ENCODE results near the gene ECE2. TPM values are rescaled to one million over a fixed set of nuclear protein-coding genes. Genes with fewer than 3 reads are reported as not detected.
A peak's percentile ranks its signal among the peaks of the same experiment; 100 is the strongest.

The ECE2 gene
- total and polyA plus RNA-seq, 8 donors: not detected

DNA sequence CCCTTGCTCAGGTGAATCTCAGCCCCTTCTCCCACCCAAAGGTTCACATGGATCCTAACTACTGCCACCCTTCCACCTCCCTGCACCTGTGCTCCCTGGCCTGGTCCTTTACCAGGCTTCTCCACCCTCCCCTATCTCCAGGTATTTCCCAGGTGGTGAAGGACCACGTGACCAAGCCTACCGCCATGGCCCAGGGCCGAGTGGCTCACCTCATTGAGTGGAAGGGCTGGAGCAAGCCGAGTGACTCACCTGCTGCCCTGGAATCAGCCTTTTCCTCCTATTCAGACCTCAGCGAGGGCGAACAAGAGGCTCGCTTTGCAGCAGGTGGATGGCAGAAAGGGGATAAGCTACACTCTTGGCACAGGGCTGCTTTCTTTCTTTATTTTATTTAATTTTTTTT lies 66.1 kb downstream of the ECE2 start:
- no peaks in the 10 kb centered on the region for H3K9me3 ChIP-seq
- H3K4me3 ChIP-seq: no peak overlapping the region
- intact Hi-C loops (cut with DNase I): no loop called here
- no peaks in the 10 kb centered on the region for H3K27me3 ChIP-seq
- peaks cover 10 to 45% of the 10 kb centered on the region in 2 donors for H3K4me1 ChIP-seq
- ATAC-seq (peak; percentile 82), DNase-seq (peak in 2 of 4 donors; percentile 84 to 89)
- TF ChIP-seq, protein P1, sequence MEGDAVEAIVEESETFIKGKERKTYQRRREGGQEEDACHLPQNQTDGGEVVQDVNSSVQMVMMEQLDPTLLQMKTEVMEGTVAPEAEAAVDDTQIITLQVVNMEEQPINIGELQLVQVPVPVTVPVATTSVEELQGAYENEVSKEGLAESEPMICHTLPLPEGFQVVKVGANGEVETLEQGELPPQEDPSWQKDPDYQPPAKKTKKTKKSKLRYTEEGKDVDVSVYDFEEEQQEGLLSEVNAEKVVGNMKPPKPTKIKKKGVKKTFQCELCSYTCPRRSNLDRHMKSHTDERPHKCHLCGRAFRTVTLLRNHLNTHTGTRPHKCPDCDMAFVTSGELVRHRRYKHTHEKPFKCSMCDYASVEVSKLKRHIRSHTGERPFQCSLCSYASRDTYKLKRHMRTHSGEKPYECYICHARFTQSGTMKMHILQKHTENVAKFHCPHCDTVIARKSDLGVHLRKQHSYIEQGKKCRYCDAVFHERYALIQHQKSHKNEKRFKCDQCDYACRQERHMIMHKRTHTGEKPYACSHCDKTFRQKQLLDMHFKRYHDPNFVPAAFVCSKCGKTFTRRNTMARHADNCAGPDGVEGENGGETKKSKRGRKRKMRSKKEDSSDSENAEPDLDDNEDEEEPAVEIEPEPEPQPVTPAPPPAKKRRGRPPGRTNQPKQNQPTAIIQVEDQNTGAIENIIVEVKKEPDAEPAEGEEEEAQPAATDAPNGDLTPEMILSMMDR (IDR thresholded peaks at IDR 0.05): no peak
- H3K36me3 ChIP-seq: peaks cover 0 to 39% of the 10 kb centered on the region in 2 donors
- no peak overlapping the region for H3K27ac ChIP-seq

Small RNA genes lying within 50 kb of the gene (microRNA-seq; reads per million reads assigned to microRNA genes)
- gene MIR1224: 0.17 to 0.41 reads per million in 2 donors

Other genes starting within 250 kb of the ECE2 start
- gene HTR3D, start 244.3 kb upstream of the ECE2 start, total RNA-seq: not detected
- not detected for gene HTR3D, start 244.3 kb upstream of the ECE2 start, polyA plus RNA-seq (ENCODE audit: insufficient read length in 6 of 6)
- gene HTR3C, start 223.0 kb upstream of the ECE2 start, total RNA-seq: under 1 TPM in 1 of 2 donors, not detected in 1; 0.16 TPM
- gene HTR3C, start 223.0 kb upstream of the ECE2 start, polyA plus RNA-seq (ENCODE audit: insufficient read length in 6 of 6): under 1 TPM in 3 of 6 donors, not detected in 3; 0.10 to 0.15 (median 0.14) TPM
- not detected for gene HTR3E, start 179.0 kb upstream of the ECE2 start, total RNA-seq
- not detected for gene HTR3E, start 179.0 kb upstream of the ECE2 start, polyA plus RNA-seq (ENCODE audit: insufficient read length in 6 of 6)
- gene EIF2B5, start 140.7 kb upstream of the ECE2 start, total RNA-seq: 10 to 100 TPM; 32.2 to 44.5 TPM
- 10 to 100 TPM; 50.3 to 66.3 (median 59.9) TPM for gene EIF2B5, start 140.7 kb upstream of the ECE2 start, polyA plus RNA-seq (ENCODE audit: insufficient read length in 6 of 6)
- 10 to 100 TPM; 62.5 to 72.6 TPM for gene DVL3, start 120.6 kb upstream of the ECE2 start, total RNA-seq
- 100 to 1,000 TPM in 2 of 6 donors, 10 to 100 TPM in 4; 82.8 to 106 (median 98.1) TPM for gene DVL3, start 120.6 kb upstream of the ECE2 start, polyA plus RNA-seq (ENCODE audit: insufficient read length in 6 of 6)
- gene AP2M1, start 101.2 kb upstream of the ECE2 start, total RNA-seq: 100 to 1,000 TPM; 296 to 347 TPM
- gene AP2M1, start 101.2 kb upstream of the ECE2 start, polyA plus RNA-seq (ENCODE audit: insufficient read length in 6 of 6): 100 to 1,000 TPM; 327 to 405 (median 351) TPM
- 10 to 100 TPM; 63.3 to 69.9 TPM for gene ABCF3, start 89.8 kb upstream of the ECE2 start, total RNA-seq
- 10 to 100 TPM; 57.6 to 75.2 (median 67.8) TPM for gene ABCF3, start 89.8 kb upstream of the ECE2 start, polyA plus RNA-seq (ENCODE audit: insufficient read length in 6 of 6)
- gene VWA5B2, start 46.4 kb upstream of the ECE2 start, total RNA-seq: under 1 TPM in 1 of 2 donors, not detected in 1; 0.31 TPM
- 1 to 10 TPM in 5 of 6 donors, under 1 TPM in 1; 0.85 to 2.4 (median 1.4) TPM for gene VWA5B2, start 46.4 kb upstream of the ECE2 start, polyA plus RNA-seq (ENCODE audit: insufficient read length in 6 of 6)
- 10 to 100 TPM; 35.3 to 57.2 TPM for gene ALG3, start 27.1 kb upstream of the ECE2 start, total RNA-seq
- gene ALG3, start 27.1 kb upstream of the ECE2 start, polyA plus RNA-seq (ENCODE audit: insufficient read length in 6 of 6): 10 to 100 TPM; 24.7 to 32.9 (median 29.4) TPM
- gene EEF1AKMT4, start 26.4 kb upstream of the ECE2 start, total RNA-seq: 1 to 10 TPM; 4.6 to 6.5 TPM
- 1 to 10 TPM; 1.8 to 3.2 (median 2.4) TPM for gene EEF1AKMT4, start 26.4 kb upstream of the ECE2 start, polyA plus RNA-seq (ENCODE audit: insufficient read length in 6 of 6)
- gene CAMK2N2, start 14.5 kb upstream of the ECE2 start, total RNA-seq: 1 to 10 TPM in 1 of 2 donors, under 1 TPM in 1; 0.34 to 1.0 TPM
- under 1 TPM in 5 of 6 donors, not detected in 1; 0.10 to 0.50 (median 0.21) TPM for gene CAMK2N2, start 14.5 kb upstream of the ECE2 start, polyA plus RNA-seq (ENCODE audit: insufficient read length in 6 of 6)
- gene PSMD2, start 23.2 kb downstream of the ECE2 start, total RNA-seq: 100 to 1,000 TPM; 195 to 263 TPM
- gene PSMD2, start 23.2 kb downstream of the ECE2 start, polyA plus RNA-seq (ENCODE audit: insufficient read length in 6 of 6): 100 to 1,000 TPM; 182 to 225 (median 213) TPM
- 100 to 1,000 TPM; 336 to 406 TPM for gene EIF4G1, start 38.6 kb downstream of the ECE2 start, total RNA-seq
- gene EIF4G1, start 38.6 kb downstream of the ECE2 start, polyA plus RNA-seq (ENCODE audit: insufficient read length in 6 of 6): 100 to 1,000 TPM; 158 to 280 (median 193) TPM
- gene FAM131A, start 61.6 kb downstream of the ECE2 start, total RNA-seq: 10 to 100 TPM; 14.7 to 19.2 TPM
- gene FAM131A, start 61.6 kb downstream of the ECE2 start, polyA plus RNA-seq (ENCODE audit: insufficient read length in 6 of 6): 10 to 100 TPM; 12.4 to 19.3 (median 14.8) TPM
- 1 to 10 TPM; 4.4 to 5.6 TPM for gene CLCN2, start 85.6 kb downstream of the ECE2 start, total RNA-seq
- 10 to 100 TPM in 4 of 6 donors, 1 to 10 TPM in 2; 8.9 to 12.0 (median 11.0) TPM for gene CLCN2, start 85.6 kb downstream of the ECE2 start, polyA plus RNA-seq (ENCODE audit: insufficient read length in 6 of 6)
- 10 to 100 TPM; 54.7 to 71.3 TPM for gene POLR2H, start 85.7 kb downstream of the ECE2 start, total RNA-seq
- gene POLR2H, start 85.7 kb downstream of the ECE2 start, polyA plus RNA-seq (ENCODE audit: insufficient read length in 6 of 6): 10 to 100 TPM; 77.8 to 98.6 (median 89.8) TPM
- under 1 TPM; 0.23 to 0.65 TPM for gene THPO, start 102.2 kb downstream of the ECE2 start, total RNA-seq
- 1 to 10 TPM; 1.4 to 2.3 (median 2.0) TPM for gene THPO, start 102.2 kb downstream of the ECE2 start, polyA plus RNA-seq (ENCODE audit: insufficient read length in 6 of 6)
- 1 to 10 TPM; 5.6 to 8.6 TPM for gene CHRD, start 104.0 kb downstream of the ECE2 start, total RNA-seq
- 10 to 100 TPM; 11.9 to 19.0 (median 13.9) TPM for gene CHRD, start 104.0 kb downstream of the ECE2 start, polyA plus RNA-seq (ENCODE audit: insufficient read length in 6 of 6)

Measured in left lung (tissue), 10 donors.